Peyer's patch (tissue), 4 donors: Measurements from ENCODE around the gene YPEL4. TPM values are rescaled to one million over a fixed set of nuclear protein-coding genes. Genes with fewer than 3 reads are reported as not detected.

ENCODE experiments used
- DNase-seq, 3 donors: peaks; one replicate each; pipeline ENCODE4 v3.0.0-alpha.2; 2017 to 2019
- H3K27ac ChIP-seq, 4 donors: fragments of 200-600 bp; sonication (generic); one replicate each; pipeline ENCODE4 v1.5.1; 2016 to 2019
- H3K27me3 ChIP-seq, 2 donors: fragments of 200-600 bp; sonication (generic); one replicate each; pipeline ENCODE4 v1.5.1; 2019
- H3K36me3 ChIP-seq, 3 donors: fragments of 200-600 bp; sonication (generic); one replicate each; pipeline ENCODE4 v1.5.1; 2016 to 2019
- H3K4me1 ChIP-seq, 4 donors: fragments of 200-600 bp; sonication (generic); one replicate each; pipeline ENCODE4 v1.5.1; 2016 to 2019
- H3K4me3 ChIP-seq, 4 donors: fragments of 200-600 bp; sonication (generic); 1 replicate in 3 of 4; 2 replicates in 1 of 4; pipeline ENCODE4 v1.5.1; 2016 to 2019; ENCODE audit warnings: mild to moderate bottlenecking in 1 of 4
- H3K9me3 ChIP-seq, 4 donors: fragments of 200-600 bp; sonication (generic); one replicate each; pipeline ENCODE4 v1.5.1; 2016 to 2019; ENCODE audit warnings: mild to moderate bottlenecking in 1 of 4
- POLR2A ChIP-seq, 2 donors: fragments of 450-650 bp; IDR thresholded peaks; one replicate each; pipeline ENCODE4 v1.5.1; 2017; ENCODE audit warnings: antibody characterized with exemption in 2 of 2, mild to moderate bottlenecking in 2 of 2, moderate library complexity in 2 of 2
- total RNA-seq, 4 donors: library from RNA; depleted of rRNA; stranded (reverse); fragments of >200 nt; gene quantifications; one replicate each; pipeline ENCODE4 v1.1.0, GENCODE V29; 2016
- TF ChIP-seq, protein P1 (sequence below), 6 experiments: fragments of 450-650 bp in 4 of 6; fragments of 200-600 bp in 2 of 6; sonication (generic) in 1 of 6; IDR thresholded peaks; one replicate each; pipeline ENCODE4 v1.5.1; 2017 to 2019; ENCODE audit warnings: antibody characterized with exemption in 6 of 6, mild to moderate bottlenecking in 3 of 6, moderate library complexity in 1 of 6

The YPEL4 gene
- total RNA-seq, 4 donors from 2014 or later, result 0.35 to 2.5 (median 0.71) TPM

DNA sequence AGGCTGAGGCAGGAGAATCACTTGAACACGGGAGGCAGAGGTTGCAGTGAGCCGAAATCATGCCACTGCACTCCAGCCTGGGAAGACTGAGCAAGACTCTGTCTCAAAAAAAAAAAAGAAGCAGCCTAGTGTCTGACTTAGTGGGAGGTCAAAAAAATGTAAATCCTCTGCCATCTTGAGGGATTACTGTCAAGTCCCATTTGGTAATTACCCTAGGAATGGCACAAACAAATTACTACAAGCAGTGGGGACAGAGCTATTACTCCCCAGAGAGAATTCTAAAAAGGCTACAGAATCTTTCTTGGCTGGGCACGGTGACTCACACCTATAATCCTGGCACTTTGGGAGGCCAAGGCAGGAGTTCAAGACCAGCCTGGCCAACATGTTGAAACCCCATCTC is 48.4 kb downstream of the YPEL4 start:
- Histone ChIP-seq H3K4me1 (no peaks in the 10 kb centered on the region), H3K36me3 (peaks cover 0 to 8% (median 0%) of the 10 kb centered on the region in 3 donors), H3K27ac (no peak overlapping the region), H3K9me3 (no peaks in the 10 kb centered on the region), H3K4me3 (no peak overlapping the region), H3K27me3 (no peaks in the 10 kb centered on the region)
- TF ChIP-seq POLR2A (IDR thresholded peaks at IDR 0.05), result no peak
- TF ChIP-seq, protein P1, sequence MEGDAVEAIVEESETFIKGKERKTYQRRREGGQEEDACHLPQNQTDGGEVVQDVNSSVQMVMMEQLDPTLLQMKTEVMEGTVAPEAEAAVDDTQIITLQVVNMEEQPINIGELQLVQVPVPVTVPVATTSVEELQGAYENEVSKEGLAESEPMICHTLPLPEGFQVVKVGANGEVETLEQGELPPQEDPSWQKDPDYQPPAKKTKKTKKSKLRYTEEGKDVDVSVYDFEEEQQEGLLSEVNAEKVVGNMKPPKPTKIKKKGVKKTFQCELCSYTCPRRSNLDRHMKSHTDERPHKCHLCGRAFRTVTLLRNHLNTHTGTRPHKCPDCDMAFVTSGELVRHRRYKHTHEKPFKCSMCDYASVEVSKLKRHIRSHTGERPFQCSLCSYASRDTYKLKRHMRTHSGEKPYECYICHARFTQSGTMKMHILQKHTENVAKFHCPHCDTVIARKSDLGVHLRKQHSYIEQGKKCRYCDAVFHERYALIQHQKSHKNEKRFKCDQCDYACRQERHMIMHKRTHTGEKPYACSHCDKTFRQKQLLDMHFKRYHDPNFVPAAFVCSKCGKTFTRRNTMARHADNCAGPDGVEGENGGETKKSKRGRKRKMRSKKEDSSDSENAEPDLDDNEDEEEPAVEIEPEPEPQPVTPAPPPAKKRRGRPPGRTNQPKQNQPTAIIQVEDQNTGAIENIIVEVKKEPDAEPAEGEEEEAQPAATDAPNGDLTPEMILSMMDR (IDR thresholded peaks at IDR 0.05), result no peak
- DNase-seq, result no peak

DNA sequence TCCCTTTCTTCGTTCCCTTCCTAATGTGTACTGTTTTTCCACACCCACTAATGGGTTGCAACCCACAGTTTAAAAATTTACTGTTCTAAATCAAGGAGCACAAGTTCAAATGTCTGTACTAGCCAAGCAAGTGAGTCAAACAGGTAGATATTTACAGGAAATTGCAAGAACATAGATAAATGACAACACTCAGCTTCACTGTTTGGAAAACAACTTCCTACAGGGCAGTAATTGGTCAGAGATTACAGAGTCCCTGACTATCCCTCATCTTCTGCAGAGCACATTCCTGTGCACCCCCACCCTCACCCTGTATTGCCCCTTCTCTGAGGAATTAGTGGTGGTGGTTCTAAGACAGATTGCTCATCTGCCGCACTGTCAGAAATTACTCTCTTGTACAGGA is 50.3 kb downstream of the YPEL4 start:
- Histone ChIP-seq H3K4me1 (no peaks in the 10 kb centered on the region), H3K4me3 (peak overlapping the region in 1 of 4 donors; percentile 48), H3K27ac (peak overlapping the region in 2 of 4 donors; percentile 88 to 90), H3K9me3 (no peaks in the 10 kb centered on the region), H3K27me3 (no peaks in the 10 kb centered on the region), H3K36me3 (no peaks in the 10 kb centered on the region)
- no peak for DNase-seq
- TF ChIP-seq, protein P1 (IDR thresholded peaks at IDR 0.05), result no peak
- TF ChIP-seq POLR2A (IDR thresholded peaks at IDR 0.05), result no peak

DNA sequence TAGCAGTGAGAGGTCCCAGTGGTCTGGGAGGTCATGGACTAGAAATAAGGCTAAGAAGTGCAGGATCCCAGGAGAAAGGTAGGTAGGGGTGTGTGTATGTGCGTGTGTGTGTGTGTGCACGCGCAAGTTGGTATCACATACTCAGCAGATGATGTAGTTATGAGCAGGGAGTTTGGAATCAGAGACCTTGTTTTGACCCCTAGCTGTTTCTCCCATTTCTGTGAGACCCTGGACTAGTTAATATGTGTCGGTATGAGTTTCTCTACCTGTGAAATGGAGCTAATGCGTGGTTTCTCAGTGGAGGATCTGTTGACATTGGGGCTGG is 50.9 kb downstream of the YPEL4 start:
- H3K9me3 ChIP-seq, result no peaks in the 10 kb centered on the region
- TF ChIP-seq POLR2A (IDR thresholded peaks at IDR 0.05), result no peak
- TF ChIP-seq, protein P1 (IDR thresholded peaks at IDR 0.05), result no peak
- peak overlapping the region in 2 of 4 donors; percentile 48 to 58 for H3K4me3 ChIP-seq
- H3K27me3 ChIP-seq, result no peaks in the 10 kb centered on the region
- no peaks in the 10 kb centered on the region for H3K4me1 ChIP-seq
- DNase-seq, result no peak
- H3K27ac ChIP-seq, result peak overlapping the region in 3 of 4 donors; percentile 81 to 90 (median 88)
- H3K36me3 ChIP-seq, result no peaks in the 10 kb centered on the region

DNA sequence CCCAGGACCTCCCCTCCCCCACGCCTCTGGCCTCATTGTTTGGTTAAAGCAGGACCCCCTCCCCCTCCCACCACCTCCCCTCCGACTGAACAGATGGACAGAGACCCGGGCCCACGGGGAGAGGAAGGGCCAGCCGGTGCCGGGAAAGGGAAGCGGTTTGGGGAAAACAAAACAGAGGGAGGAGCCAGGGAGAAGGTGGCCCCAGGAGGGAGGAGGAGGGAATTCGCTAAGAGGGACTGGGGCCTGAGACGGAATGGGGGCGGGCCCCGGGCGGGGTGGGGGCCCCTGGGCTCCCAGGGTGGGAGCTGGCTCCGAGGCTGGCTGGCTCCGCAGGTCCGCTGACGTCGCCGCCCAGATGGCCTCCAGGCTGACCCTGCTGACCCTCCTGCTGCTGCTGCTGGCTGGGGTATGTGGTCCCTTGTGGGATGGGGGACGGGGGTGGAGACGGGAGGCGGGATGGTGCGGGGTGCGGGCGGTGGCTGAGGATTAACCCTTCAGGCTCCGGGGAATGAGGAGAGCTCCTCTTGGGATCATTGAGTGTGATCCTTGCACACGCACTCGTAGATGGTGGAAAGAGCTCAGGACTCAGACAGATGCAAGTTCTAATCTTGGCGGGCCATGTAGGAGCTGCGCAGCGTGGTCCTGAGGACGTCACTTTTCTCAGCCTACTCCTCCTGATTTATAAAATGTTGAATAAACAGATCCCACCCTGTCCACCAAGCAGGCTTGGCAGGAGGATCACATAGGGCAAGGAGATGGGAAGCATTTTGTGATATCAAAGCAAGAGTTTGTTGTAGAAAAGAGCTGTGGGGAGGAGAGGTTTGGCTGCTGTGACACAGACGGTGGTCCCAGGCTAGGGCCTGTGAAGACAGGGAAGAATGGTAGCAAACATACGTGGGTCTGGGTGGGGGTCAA is 51.5 kb downstream of the YPEL4 start:
- no peak for TF ChIP-seq POLR2A (IDR thresholded peaks at IDR 0.05)
- TF ChIP-seq, protein P1 (IDR thresholded peaks at IDR 0.05), result no peak
- peak in 2 of 3 donors; percentile 62 to 69 for DNase-seq
- Histone ChIP-seq H3K36me3 (no peaks in the 10 kb centered on the region), H3K4me1 (no peaks in the 10 kb centered on the region), H3K9me3 (no peaks in the 10 kb centered on the region), H3K27me3 (no peaks in the 10 kb centered on the region), H3K27ac (peak overlapping the region; percentile 55 to 90 (median 84)), H3K4me3 (peak overlapping the region; percentile 20 to 58 (median 44))

DNA sequence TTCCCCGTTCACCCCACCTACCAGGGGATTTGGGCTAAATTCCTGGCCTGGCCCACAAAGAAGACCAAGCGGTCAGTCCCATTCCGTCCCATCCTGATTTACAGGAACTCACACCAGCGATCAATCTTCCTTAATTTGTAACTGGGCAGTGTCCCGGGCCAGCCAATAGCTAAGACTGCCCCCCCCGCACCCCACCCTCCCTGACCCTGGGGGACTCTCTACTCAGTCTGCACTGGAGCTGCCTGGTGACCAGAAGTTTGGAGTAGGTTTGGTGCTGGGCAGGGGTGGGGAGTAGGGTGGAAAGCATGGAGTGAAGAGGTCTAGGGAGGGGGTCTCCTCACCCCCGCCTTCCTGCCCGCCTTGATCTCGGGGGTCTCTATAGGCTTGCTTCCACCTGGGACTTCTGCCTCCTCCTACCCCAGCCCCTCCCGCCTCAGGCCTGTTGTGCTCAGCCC is 52.2 kb downstream of the YPEL4 start, which contains the start of gene SERPING1:
Gene SERPING1 (plus strand): TSS at position 225 of the 455 bp plus-strand sequence. CDS start 586 bp downstream, outside the sequence.
- H3K27ac ChIP-seq, result peak within 1 kb of the TSS; percentile 55 to 90 (median 84)
- no peaks in the 10 kb centered on the region for H3K36me3 ChIP-seq
- peak within 1 kb of the TSS; percentile 20 to 58 (median 44) for H3K4me3 ChIP-seq
- no peaks in the 10 kb centered on the region for H3K4me1 ChIP-seq
- no peaks in the 10 kb centered on the region for H3K9me3 ChIP-seq
- no peaks in the 10 kb centered on the region for H3K27me3 ChIP-seq
- DNase-seq, result peak; percentile 22 to 70 (median 58)
- TF ChIP-seq, protein P1 (IDR thresholded peaks at IDR 0.05), result no peak
- no peak for TF ChIP-seq POLR2A (IDR thresholded peaks at IDR 0.05)
